Spleen (tissue), 11 donors: ENCODE data around the gene BTLA. TPM values are rescaled to one million over a fixed set of nuclear protein-coding genes. Genes with fewer than 3 reads are reported as not detected.

Experiments
- DNase-seq: peaks from one replicate; pipeline ENCODE4 v3.0.0-alpha.2; 2020
- H3K27ac ChIP-seq, 8 donors: fragments of 200-600 bp; sonication (generic) in 7 of 8; 1 replicate in 4 of 8; 2 replicates in 4 of 8; pipeline versions ENCODE4 v1.5.0 to v1.8.0; 2016 to 2021; ENCODE audit warnings: inconsistent platforms in 4 of 8, mild to moderate bottlenecking in 4 of 8, moderate library complexity in 1 of 8
- H3K27me3 ChIP-seq, 7 donors: fragments of 200-600 bp; sonication (generic) in 6 of 7; replicated peaks in 1 of 7; 1 replicate in 4 of 7; 2 replicates in 3 of 7; pipeline versions ENCODE4 v1.5.0 to v1.8.0; 2016 to 2021; ENCODE audit warnings: inconsistent platforms in 3 of 7, mild to moderate bottlenecking in 1 of 7
- H3K36me3 ChIP-seq, 6 donors: fragments of 200-600 bp; sonication (generic) in 5 of 6; 1 replicate in 4 of 6; 2 replicates in 2 of 6; pipeline versions ENCODE4 v1.5.0 to v1.8.0; 2016 to 2021; ENCODE audit warnings: inconsistent platforms in 2 of 6
- H3K4me1 ChIP-seq, 6 donors: fragments of 200-600 bp; sonication (generic) in 5 of 6; 1 replicate in 3 of 6; 2 replicates in 3 of 6; pipeline versions ENCODE4 v1.5.0 to v1.8.0; 2016 to 2021; ENCODE audit warnings: inconsistent platforms in 3 of 6
- H3K4me3 ChIP-seq, 8 donors: fragments of 200-600 bp; sonication (generic) in 7 of 8; 1 replicate in 4 of 8; 2 replicates in 4 of 8; pipeline versions ENCODE4 v1.5.0 to v1.8.0; 2016 to 2021; ENCODE audit warnings: inconsistent platforms in 4 of 8, mild to moderate bottlenecking in 4 of 8, moderate library complexity in 2 of 8
- H3K9me3 ChIP-seq, 8 donors: fragments of 200-600 bp; sonication (generic) in 7 of 8; 1 replicate in 4 of 8; 2 replicates in 4 of 8; pipeline versions ENCODE4 v1.5.0 to v1.8.0; 2016 to 2021; ENCODE audit warnings: inconsistent platforms in 4 of 8
- CTCF ChIP-seq, 11 experiments: fragments of 200-600 bp in 7 of 11; fragments of 450-650 bp in 4 of 11; sonication (generic) in 4 of 11; IDR thresholded peaks in 8 of 11; conservative IDR thresholded peaks in 3 of 11; 1 replicate in 7 of 11; 2 replicates in 4 of 11; pipeline versions ENCODE4 v1.4.0 to v1.8.0; 2016 to 2021; ENCODE audit warnings: antibody characterized with exemption in 11 of 11, inconsistent platforms in 4 of 11, mild to moderate bottlenecking in 1 of 11
- POLR2A ChIP-seq, 3 donors: fragments of 450-650 bp; IDR thresholded peaks; one replicate each; pipeline ENCODE4 v1.5.1; 2017; ENCODE audit warnings: antibody characterized with exemption in 3 of 3, mild to moderate bottlenecking in 1 of 3
- POLR2AphosphoS5 ChIP-seq, 3 donors: sonication (generic); formaldehyde crosslinking; IDR thresholded peaks; one replicate each; pipeline ENCODE4 v1.5.1; 2017; ENCODE audit warnings: antibody characterized with exemption in 3 of 3
- WGBS, 5 donors: extraction: QIAGEN DNeasy Blood & Tissue Kit in 3 of 5; methylation state at CpG; one replicate each; pipeline versions ENCODE4 v1.1.5 to v1.1.7; 2013 to 2018; 5-methylcytosine and 5-hydroxymethylcytosine counted together
- intact Hi-C: fragments of 100-400 bp; cut with DNase I; formaldehyde crosslinking; loops from one replicate; pipeline ENCODE4 v1.15.0; 2023; ENCODE audit warnings: low total_unique reads
- polyA plus RNA-seq, 3 donors: library from polyadenylated mRNA; stranded (reverse); fragments of 200-250 nt; gene quantifications; one replicate each; pipeline ENCODE4 v1.2.1, GENCODE V29; 2013
- total RNA-seq, 7 donors: library from RNA; depleted of rRNA in 3 of 7; stranded (reverse); fragments of >200 nt in 3 of 7; fragmentation: NEBNext Ultra II Directional in 4 of 7; extraction: Animal tissue kit (Norgen Biotek cat#: 25700) in 4 of 7; gene quantifications; one replicate each; pipeline versions ENCODE4 v1.1.0 to v1.2.1, GENCODE V29; 2016 to 2021
- donor health status: healthy with polysubstance abuse.
- donor health status: DM: no; HTN: no; CAD: no; lungs with moderate emphysema.
- donor health status: DM: no; HTN: no; CAD: no.
- donor health status: Bipolar disorder and iron deficiency.
- donor health status: healthy.
- donor health status: DM: no; HTN: no; CAD: no.
- donor health status: DM: yes; HTN: yes; CAD: no.

Gene BTLA
- total and polyA plus RNA-seq, 10 donors = 12.8 to 46.0 (median 26.1) TPM

- Histone ChIP-seq H3K27me3 (no peaks in the 10 kb centered on the region), H3K4me3 (peak overlapping the region in 2 of 8 donors; percentile 11 to 14), H3K27ac (peak overlapping the region in 2 of 8 donors; percentile 22 to 90), H3K9me3 (peaks cover 0 to 6% (median 0%) of the 10 kb centered on the region in 8 donors), H3K4me1 (peaks cover 7 to 91% (median 25%) of the 10 kb centered on the region in 6 donors), H3K36me3 (peaks cover 0 to 21% (median 0%) of the 10 kb centered on the region in 6 donors)
- intact Hi-C loops = no loop called here
- TF ChIP-seq POLR2A (IDR thresholded peaks at IDR 0.05) (no peak), POLR2AphosphoS5 (IDR thresholded peaks at IDR 0.05) (no peak), CTCF (IDR thresholded peaks at IDR 0.05 in 8 of 11, conservative IDR thresholded peaks at IDR 0.05 in 3 of 11) (no peak)
- no peak for DNase-seq
Observed at GRCh38 chr3:112491373-112491772, 7.9 kb downstream of the BTLA start.

- Histone ChIP-seq H3K27ac (peak overlapping the region in 2 of 8 donors; percentile 25 to 90), H3K4me3 (no peak overlapping the region), H3K9me3 (peaks cover 0 to 6% (median 0%) of the 10 kb centered on the region in 8 donors), H3K36me3 (peaks cover 0 to 34% (median 0%) of the 10 kb centered on the region in 6 donors), H3K27me3 (no peaks in the 10 kb centered on the region), H3K4me1 (peaks cover 5 to 81% (median 17%) of the 10 kb centered on the region in 6 donors)
- no peak for DNase-seq
- intact Hi-C loops = no loop called here
- no peak for TF ChIP-seq POLR2A (IDR thresholded peaks at IDR 0.05)
- no peak for TF ChIP-seq CTCF (IDR thresholded peaks at IDR 0.05 in 8 of 11, conservative IDR thresholded peaks at IDR 0.05 in 3 of 11)
- no peak for TF ChIP-seq POLR2AphosphoS5 (IDR thresholded peaks at IDR 0.05)
- 70 to 93% (median 74%) methylated on average over 4 of the region's 4 CpGs for WGBS, 5 donors
Observed at GRCh38 chr3:112489674-112490479, 9.4 kb downstream of the BTLA start.

GRCh38 chr3:112486811-112487505 lies 12.3 kb downstream of the BTLA start:
- Histone ChIP-seq H3K4me3 (no peak overlapping the region), H3K4me1 (peaks cover 0 to 82% (median 20%) of the 10 kb centered on the region in 6 donors), H3K36me3 (peaks cover 0 to 28% (median 0%) of the 10 kb centered on the region in 6 donors), H3K9me3 (no peaks in the 10 kb centered on the region), H3K27ac (no peak overlapping the region), H3K27me3 (no peaks in the 10 kb centered on the region)
- DNase-seq = no peak
- intact Hi-C loops = no loop called here
- no peak for TF ChIP-seq POLR2A (IDR thresholded peaks at IDR 0.05)
- TF ChIP-seq POLR2AphosphoS5 (IDR thresholded peaks at IDR 0.05) = no peak
- TF ChIP-seq CTCF (IDR thresholded peaks at IDR 0.05 in 8 of 11, conservative IDR thresholded peaks at IDR 0.05 in 3 of 11) = no peak
- 90 to 93% (median 92%) methylated on average over 7 of the region's 7 CpGs for WGBS, 5 donors

- TF ChIP-seq POLR2AphosphoS5 (IDR thresholded peaks at IDR 0.05) = no peak
- TF ChIP-seq POLR2A (IDR thresholded peaks at IDR 0.05) = no peak
- TF ChIP-seq CTCF (IDR thresholded peaks at IDR 0.05 in 8 of 11, conservative IDR thresholded peaks at IDR 0.05 in 3 of 11) = no peak
Observed at GRCh38 chr3:112484352-112484751, 14.9 kb downstream of the BTLA start.

More at GRCh38 chr3:112484352-112484751, 14.9 kb downstream of the BTLA start:
- intact Hi-C loops = no loop called here
- H3K4me1 ChIP-seq = peaks cover 4 to 81% (median 19%) of the 10 kb centered on the region in 6 donors
- no peaks in the 10 kb centered on the region for H3K27me3 ChIP-seq
- H3K9me3 ChIP-seq = no peaks in the 10 kb centered on the region
- no peak for DNase-seq
- no peak overlapping the region for H3K27ac ChIP-seq
- peaks cover 0 to 30% (median 0%) of the 10 kb centered on the region in 6 donors for H3K36me3 ChIP-seq
- no peak overlapping the region for H3K4me3 ChIP-seq
- 87 to 96% (median 94%) methylated on average over 4 of the region's 4 CpGs for whole genome bisulfite sequencing, 5 donors
